ENCODE measurements around the gene ASS1.

- no peak for TF ChIP-seq CTCF (IDR thresholded peaks at IDR 0.05)
- no peak for TF ChIP-seq EZH2 (IDR thresholded peaks at IDR 0.05; ENCODE audit: borderline replicate concordance, insufficient read depth, low read depth, low read length, poor library complexity, severe bottlenecking)
These were observed 3.4 kb downstream of the ASS1 start for GRCh38 chr9:130448035-130448624.
